H54 (cell line): ENCODE measurements around the gene SUPT6H.

Experiments used
- DNase-seq: peaks from one replicate; pipeline ENCODE4 v3.0.0; 2011; ENCODE audit warnings: low spot score, mixed read lengths; ENCODE audit not compliant: insufficient read length
- FAIRE-seq: peaks from 3 replicates; lab custom pipeline; 2011; peaks lifted over from hg19 to GRCh38; lab: Jason Lieb, UNC
- POLR2A ChIP-seq: IDR thresholded peaks from 2 replicates; pipeline ENCODE4 v1.6.1; 2011; ENCODE audit warnings: low read depth, mild to moderate bottlenecking, low read length

Gene SUPT6H

GRCh38 chr17:28737770-28738679 is 76.0 kb downstream of the SUPT6H start:
- DNase-seq (no peak), FAIRE-seq (no peak)

GRCh38 chr17:28738680-28739384 is 76.8 kb downstream of the SUPT6H start:
- TF ChIP-seq POLR2A: no peak
- FAIRE-seq: no peak
- DNase-seq: no peak

More at GRCh38 chr17:28737770-28738679, 76.0 kb downstream of the SUPT6H start:
- TF ChIP-seq POLR2A: no peak

DNA sequence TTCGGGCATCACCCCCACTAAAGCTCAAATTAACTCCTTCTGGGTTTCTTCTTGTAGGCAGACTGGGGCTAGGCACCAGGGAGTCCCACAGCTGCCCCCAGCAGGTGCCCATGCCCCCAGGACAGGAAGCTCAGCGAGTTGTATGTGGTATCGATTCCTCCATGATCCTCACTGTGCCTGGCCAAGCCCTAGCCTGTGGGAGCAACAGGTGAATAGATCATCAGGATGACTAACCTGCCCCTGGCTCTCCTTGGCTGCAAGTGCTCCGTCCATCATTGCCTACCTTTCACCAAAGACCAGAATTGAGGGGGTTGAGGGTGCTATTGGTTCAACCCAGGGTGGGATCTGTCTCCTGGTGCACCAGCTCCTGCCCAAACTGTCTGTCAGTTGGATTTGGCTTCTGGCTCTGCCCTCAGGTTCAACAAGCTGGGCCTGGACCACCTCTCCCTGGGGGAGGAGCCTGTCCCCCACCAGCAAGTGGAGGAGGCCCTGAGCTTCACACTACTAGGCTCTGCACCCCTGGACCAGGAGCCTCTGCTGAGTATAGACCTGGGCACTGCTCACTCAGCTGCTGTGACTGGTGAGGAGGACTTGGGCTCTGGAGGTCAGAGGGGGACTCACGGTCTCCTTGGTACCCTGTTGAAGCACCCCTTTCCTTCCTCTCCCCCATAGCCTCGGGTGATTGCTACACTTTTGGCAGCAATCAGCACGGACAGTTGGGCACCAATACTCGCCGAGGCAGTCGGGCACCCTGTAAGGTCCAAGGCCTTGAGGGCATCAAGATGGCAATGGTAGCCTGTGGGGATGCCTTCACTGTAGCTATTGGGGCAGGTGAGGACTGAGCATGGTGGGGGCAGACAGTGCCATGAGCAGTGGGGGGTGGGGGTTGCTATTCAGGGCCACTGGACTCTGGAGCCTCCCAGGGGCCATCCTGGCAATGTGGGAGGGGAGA is 78.7 kb downstream of the SUPT6H start:
- DNase-seq: no peak
- no peak for TF ChIP-seq POLR2A
- FAIRE-seq: no peak

GRCh38 chr17:28741358-28742349 is 79.6 kb downstream of the SUPT6H start:
- FAIRE-seq (no peak), DNase-seq (no peak)
- no peak for TF ChIP-seq POLR2A

- DNase-seq: peak; percentile 97
- no peak for FAIRE-seq
- TF ChIP-seq POLR2A: peak; percentile 100
These were observed 81.5 kb downstream of the SUPT6H start, which contains the start of gene TRAF4 for GRCh38 chr17:28743243-28744103. TSS of gene TRAF4 (plus strand) at chr17:28744011. CDS start at chr17:28744113, 102 bp downstream.

- TF ChIP-seq POLR2A: peak; percentile 17; the same call in 1 of the 2 replicates
- FAIRE-seq (no peak), DNase-seq (no peak)
These were observed 82.3 kb downstream of the SUPT6H start for GRCh38 chr17:28744104-28744971.

DNA sequence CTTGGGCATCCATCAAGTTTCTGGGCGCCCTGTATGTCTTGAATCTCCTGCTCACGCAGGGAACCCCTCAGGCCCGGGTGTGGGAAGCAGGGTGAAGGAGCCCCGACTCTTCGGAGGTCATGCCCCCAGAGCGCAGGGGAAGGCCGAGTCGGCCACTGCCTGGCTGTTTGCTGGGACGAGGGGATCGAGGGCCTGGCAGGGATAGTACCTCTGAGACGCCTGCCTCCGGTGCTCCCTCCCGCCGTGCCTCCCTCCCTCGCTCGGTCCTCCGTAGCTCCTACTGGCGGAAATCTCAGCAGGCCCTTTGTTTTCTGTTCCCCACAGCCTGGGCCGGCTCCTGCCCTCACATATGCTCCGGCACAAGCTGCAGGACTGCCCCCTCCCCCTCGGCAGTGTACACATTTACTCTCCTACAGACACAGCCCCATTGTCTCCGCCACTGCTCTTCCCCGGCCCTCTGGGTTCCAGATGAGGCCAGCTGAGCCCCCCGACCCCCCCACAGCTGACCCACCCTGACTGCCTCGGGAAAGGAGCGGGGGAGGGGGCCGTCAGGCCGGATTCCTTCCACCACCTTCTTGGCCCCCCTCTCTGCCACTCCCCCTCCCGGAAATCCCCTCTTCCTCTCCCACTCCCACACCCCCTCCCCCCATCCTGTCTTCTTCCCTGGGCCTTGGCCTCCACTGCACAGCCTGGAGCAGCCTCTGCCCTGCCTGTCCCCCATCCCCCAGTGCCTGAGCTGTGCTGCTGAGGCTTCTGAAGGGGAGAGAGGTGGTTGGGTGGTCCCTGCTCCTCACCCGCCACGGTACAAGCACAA is 83.2 kb downstream of the SUPT6H start:
- FAIRE-seq: no peak
- TF ChIP-seq POLR2A: peak; percentile 33; the same call in 1 of the 2 replicates
- DNase-seq: no peak

DNA sequence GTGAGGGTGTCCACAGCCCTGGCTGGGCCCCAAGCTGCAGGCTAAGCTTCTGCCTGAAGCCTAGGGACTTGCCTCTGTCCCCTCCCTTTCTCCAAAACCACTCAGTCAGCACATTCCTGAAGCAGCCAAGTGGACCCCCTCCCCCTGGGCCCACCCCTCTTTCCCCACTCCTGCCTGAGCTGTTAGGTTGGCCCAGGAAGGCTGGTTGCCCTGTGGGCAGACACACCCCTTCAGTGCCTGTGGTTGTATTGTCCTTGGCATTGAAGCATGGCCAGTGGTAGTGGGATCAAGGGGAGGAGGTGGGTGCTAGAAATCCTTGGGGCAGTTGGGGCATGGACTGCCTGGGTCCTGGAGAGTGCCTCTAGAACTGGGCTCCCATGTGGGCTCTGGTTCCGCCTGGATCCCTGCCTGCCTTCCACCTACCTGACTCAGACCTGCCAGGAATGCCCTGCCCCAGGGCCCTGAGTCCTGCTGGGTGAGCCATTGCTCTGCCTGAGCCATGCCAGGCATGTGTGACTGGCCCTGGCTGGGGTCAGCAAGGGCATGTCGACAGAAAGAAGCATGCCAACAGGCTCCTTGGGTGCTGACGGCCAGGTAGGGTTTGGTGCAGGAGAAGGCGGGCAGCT is 83.9 kb downstream of the SUPT6H start:
- FAIRE-seq (no peak), DNase-seq (peak; percentile 83)
- TF ChIP-seq POLR2A: no peak

- TF ChIP-seq POLR2A: no peak
- no peak for FAIRE-seq
- DNase-seq: no peak
These were observed 84.6 kb downstream of the SUPT6H start for GRCh38 chr17:28746611-28747050.
